GM23338 (cell line): ENCODE data around the gene CPT1C. TPM values are rescaled to one million over a fixed set of nuclear protein-coding genes. Genes with fewer than 3 reads are reported as not detected.
A peak's percentile ranks its signal among the peaks of the same experiment; 100 is the strongest.

ENCODE experiments used
- ATAC-seq: fragments of 200-7000 bp; cut with Tn5 transposase; 3 replicates; pipeline ENCODE4 v1.9.1; 2020
- DNase-seq: peaks from one replicate; pipeline ENCODE4 v3.0.0-alpha.2; 2015; ENCODE audit warnings: low spot score
- H2AFZ ChIP-seq: fragments of 200-600 bp; sonication (generic); 2 replicates; pipeline ENCODE4 v1.8.0; 2016; ENCODE audit warnings: antibody characterized with exemption, mild to moderate bottlenecking, moderate library complexity
- H3F3A ChIP-seq: fragments of 200-600 bp; sonication (generic); replicated peaks from 2 replicates; pipeline ENCODE4 v1.8.0; 2017; ENCODE audit warnings: antibody characterized with exemption, mixed run types, low read depth
- H3K27ac ChIP-seq: fragments of 200-600 bp; sonication (generic); 2 replicates; pipeline ENCODE4 v1.6.1; 2016; ENCODE audit warnings: low read depth
- H3K27me3 ChIP-seq: fragments of 200-600 bp; sonication (generic); 2 replicates; pipeline ENCODE4 v1.8.0; 2016; ENCODE audit warnings: mild to moderate bottlenecking, mixed run types, moderate library complexity; ENCODE audit not compliant: insufficient read depth
- H3K36me3 ChIP-seq: fragments of 200-600 bp; sonication (generic); 2 replicates; pipeline ENCODE4 v1.8.0; 2016; ENCODE audit warnings: mild to moderate bottlenecking; ENCODE audit not compliant: insufficient read depth
- H3K4me1 ChIP-seq: fragments of 200-600 bp; sonication (generic); 2 replicates; pipeline ENCODE4 v1.8.0; 2016; ENCODE audit warnings: mild to moderate bottlenecking, moderate library complexity; ENCODE audit not compliant: insufficient read depth
- H3K4me2 ChIP-seq: fragments of 200-600 bp; sonication (generic); 2 replicates; pipeline ENCODE4 v1.7.1; 2017; ENCODE audit warnings: mixed run types
- H3K4me3 ChIP-seq: fragments of 200-600 bp; sonication (generic); 2 replicates; pipeline ENCODE4 v1.6.1; 2016; ENCODE audit warnings: mixed run types
- H3K79me2 ChIP-seq: fragments of 200-600 bp; sonication (generic); replicated peaks from 2 replicates; pipeline ENCODE4 v1.8.0; 2017; ENCODE audit warnings: mild to moderate bottlenecking; ENCODE audit not compliant: insufficient read depth
- H3K9me2 ChIP-seq: fragments of 200-600 bp; sonication (generic); 2 replicates; pipeline ENCODE4 v1.8.0; 2017; ENCODE audit not compliant: insufficient read depth
- H4K20me1 ChIP-seq: fragments of 200-600 bp; sonication (generic); replicated peaks from 2 replicates; pipeline ENCODE4 v1.8.0; 2017; ENCODE audit warnings: mild to moderate bottlenecking; ENCODE audit not compliant: insufficient read depth
- H3K27ac Mint-ChIP-seq: 2 replicates; pipeline ENCODE4 v1.8.0; 2020; ENCODE audit warnings: inconsistent platforms, mild to moderate bottlenecking, moderate library complexity, mixed read lengths
- H3K27me3 Mint-ChIP-seq: 3 replicates; pipeline ENCODE4 v1.8.0; 2022; ENCODE audit warnings: low read depth, mild to moderate bottlenecking, moderate library complexity, mixed read lengths, inconsistent platforms; ENCODE audit not compliant: insufficient read depth, poor library complexity
- H3K36me3 Mint-ChIP-seq: 3 replicates; pipeline ENCODE4 v1.8.0; 2021; ENCODE audit warnings: low read depth, mild to moderate bottlenecking, inconsistent platforms, moderate library complexity, mixed read lengths
- H3K4me1 Mint-ChIP-seq: 3 replicates; pipeline ENCODE4 v1.8.0; 2020; ENCODE audit warnings: mild to moderate bottlenecking, inconsistent platforms, mixed read lengths
- H3K4me3 Mint-ChIP-seq: 3 replicates; pipeline ENCODE4 v1.8.0; 2021; ENCODE audit warnings: moderate library complexity, mild to moderate bottlenecking, inconsistent platforms, mixed read lengths
- H3K9me3 Mint-ChIP-seq: 3 replicates; pipeline ENCODE4 v1.8.0; 2020; ENCODE audit warnings: moderate library complexity, mild to moderate bottlenecking, inconsistent platforms, mixed read lengths
- CREB1 ChIP-seq: fragments of 250-450 bp; sonication (Bioruptor Pico); IDR thresholded peaks from 2 replicates; pipeline ENCODE4 v1.5.0; 2020; ENCODE audit warnings: low read depth, mild to moderate bottlenecking, moderate library complexity
- CTCF ChIP-seq, 2 experiments: fragments of 200-600 bp in 1 of 2; sonication (generic) in 1 of 2; conservative IDR thresholded peaks; 2 replicates each; pipeline versions ENCODE4 v1.5.1 to v1.6.1; 2016 to 2017; ENCODE audit warnings: antibody characterized with exemption in 2 of 2, low read depth in 2 of 2, mild to moderate bottlenecking in 2 of 2, moderate library complexity in 1 of 2
- EZH2phosphoT487 ChIP-seq: fragments of 200-600 bp; sonication (generic); IDR thresholded peaks from one replicate; pipeline ENCODE4 v1.8.1; 2018; ENCODE audit warnings: antibody characterized with exemption; ENCODE audit not compliant: unreplicated experiment
- JUNB ChIP-seq: IDR thresholded peaks from one replicate; pipeline ENCODE4 v1.6.1; 2016; ENCODE audit warnings: antibody characterized with exemption; ENCODE audit not compliant: unreplicated experiment
- NANOG ChIP-seq: IDR thresholded peaks from 2 replicates; pipeline ENCODE4 v1.6.1; 2016; ENCODE audit warnings: antibody characterized with exemption, borderline replicate concordance
- ZNF114 ChIP-seq: fragments of 250-450 bp; sonication (Bioruptor Pico); IDR thresholded peaks from 2 replicates; pipeline ENCODE4 v1.5.0; 2020; ENCODE audit warnings: mild to moderate bottlenecking, moderate library complexity
- ZNF331 ChIP-seq: fragments of 250-450 bp; sonication (Bioruptor Pico); IDR thresholded peaks from 2 replicates; pipeline ENCODE4 v1.5.0; 2020; ENCODE audit warnings: low read depth, mild to moderate bottlenecking, moderate library complexity
- polyA plus RNA-seq: library from polyadenylated mRNA; unstranded; fragments of >200 nt; fragmentation: Nextera tagmentation; extraction: Ambion mirVana; gene quantifications from 2 replicates; pipeline ENCODE4 v1.2.1, GENCODE V29; 2016
- total RNA-seq: library from RNA; depleted of rRNA; stranded (reverse); fragments of >200 nt; shearing (Covaris generic); gene quantifications from 2 replicates; pipeline ENCODE4 v1.2.3, GENCODE V29; 2014
- TF ChIP-seq, protein P1 (sequence below): IDR thresholded peaks from one replicate; pipeline ENCODE4 v1.6.1; 2018; ENCODE audit warnings: antibody characterized with exemption; ENCODE audit not compliant: unreplicated experiment
- TF ChIP-seq, protein P2 (sequence below): IDR thresholded peaks from 2 replicates; pipeline ENCODE4 v1.6.1; 2016; ENCODE audit warnings: antibody characterized with exemption

The CPT1C gene
- total and polyA plus RNA-seq, 2 experiments from 2014 or later, result 63.4 to 77.3 TPM

- no peak for TF ChIP-seq CTCF (conservative IDR thresholded peaks at IDR 0.05; ENCODE audit: low read depth in 2 of 2)
- TF ChIP-seq, protein P1, sequence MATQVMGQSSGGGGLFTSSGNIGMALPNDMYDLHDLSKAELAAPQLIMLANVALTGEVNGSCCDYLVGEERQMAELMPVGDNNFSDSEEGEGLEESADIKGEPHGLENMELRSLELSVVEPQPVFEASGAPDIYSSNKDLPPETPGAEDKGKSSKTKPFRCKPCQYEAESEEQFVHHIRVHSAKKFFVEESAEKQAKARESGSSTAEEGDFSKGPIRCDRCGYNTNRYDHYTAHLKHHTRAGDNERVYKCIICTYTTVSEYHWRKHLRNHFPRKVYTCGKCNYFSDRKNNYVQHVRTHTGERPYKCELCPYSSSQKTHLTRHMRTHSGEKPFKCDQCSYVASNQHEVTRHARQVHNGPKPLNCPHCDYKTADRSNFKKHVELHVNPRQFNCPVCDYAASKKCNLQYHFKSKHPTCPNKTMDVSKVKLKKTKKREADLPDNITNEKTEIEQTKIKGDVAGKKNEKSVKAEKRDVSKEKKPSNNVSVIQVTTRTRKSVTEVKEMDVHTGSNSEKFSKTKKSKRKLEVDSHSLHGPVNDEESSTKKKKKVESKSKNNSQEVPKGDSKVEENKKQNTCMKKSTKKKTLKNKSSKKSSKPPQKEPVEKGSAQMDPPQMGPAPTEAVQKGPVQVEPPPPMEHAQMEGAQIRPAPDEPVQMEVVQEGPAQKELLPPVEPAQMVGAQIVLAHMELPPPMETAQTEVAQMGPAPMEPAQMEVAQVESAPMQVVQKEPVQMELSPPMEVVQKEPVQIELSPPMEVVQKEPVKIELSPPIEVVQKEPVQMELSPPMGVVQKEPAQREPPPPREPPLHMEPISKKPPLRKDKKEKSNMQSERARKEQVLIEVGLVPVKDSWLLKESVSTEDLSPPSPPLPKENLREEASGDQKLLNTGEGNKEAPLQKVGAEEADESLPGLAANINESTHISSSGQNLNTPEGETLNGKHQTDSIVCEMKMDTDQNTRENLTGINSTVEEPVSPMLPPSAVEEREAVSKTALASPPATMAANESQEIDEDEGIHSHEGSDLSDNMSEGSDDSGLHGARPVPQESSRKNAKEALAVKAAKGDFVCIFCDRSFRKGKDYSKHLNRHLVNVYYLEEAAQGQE, result no peak
- no peak for TF ChIP-seq ZNF114 (CRISPR knock-in tag)
- TF ChIP-seq EZH2phosphoT487, result no peak
Measured at GRCh38 chr19:49646586-49646985, 44.3 kb upstream of the CPT1C start (continued).

DNA sequence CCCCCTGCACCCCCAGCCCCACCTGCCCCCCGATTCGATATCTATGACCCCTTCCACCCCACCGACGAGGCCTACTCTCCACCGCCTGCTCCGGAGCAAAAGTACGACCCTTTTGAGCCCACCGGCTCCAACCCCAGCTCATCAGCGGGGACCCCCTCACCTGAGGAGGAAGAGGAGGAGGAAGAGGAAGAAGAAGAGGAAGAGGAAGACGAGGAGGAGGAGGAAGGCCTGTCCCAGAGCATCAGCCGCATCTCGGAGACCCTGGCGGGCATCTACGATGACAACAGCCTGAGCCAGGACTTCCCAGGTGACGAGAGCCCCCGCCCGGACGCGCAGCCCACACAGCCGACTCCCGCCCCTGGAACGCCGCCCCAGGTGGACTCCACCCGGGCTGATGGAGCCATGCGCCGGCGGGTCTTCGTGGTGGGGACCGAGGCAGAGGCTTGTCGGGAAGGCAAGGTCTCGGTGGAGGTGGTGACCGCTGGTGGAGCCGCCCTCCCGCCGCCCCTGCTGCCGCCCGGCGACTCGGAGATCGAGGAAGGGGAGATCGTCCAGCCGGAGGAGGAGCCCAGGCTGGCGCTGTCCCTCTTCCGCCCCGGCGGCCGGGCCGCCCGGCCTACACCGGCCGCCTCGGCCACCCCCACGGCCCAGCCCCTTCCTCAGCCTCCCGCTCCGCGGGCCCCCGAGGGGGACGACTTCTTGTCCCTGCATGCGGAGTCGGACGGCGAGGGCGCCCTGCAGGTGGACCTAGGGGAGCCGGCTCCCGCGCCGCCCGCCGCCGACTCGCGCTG, 39.7 kb upstream of the CPT1C start:
- no peak for TF ChIP-seq ZNF331 (CRISPR knock-in tag)
- TF ChIP-seq EZH2phosphoT487, result no peak
- no peak for TF ChIP-seq CREB1 (CRISPR knock-in tag)
- no peak for TF ChIP-seq JUNB
- TF ChIP-seq, protein P2, sequence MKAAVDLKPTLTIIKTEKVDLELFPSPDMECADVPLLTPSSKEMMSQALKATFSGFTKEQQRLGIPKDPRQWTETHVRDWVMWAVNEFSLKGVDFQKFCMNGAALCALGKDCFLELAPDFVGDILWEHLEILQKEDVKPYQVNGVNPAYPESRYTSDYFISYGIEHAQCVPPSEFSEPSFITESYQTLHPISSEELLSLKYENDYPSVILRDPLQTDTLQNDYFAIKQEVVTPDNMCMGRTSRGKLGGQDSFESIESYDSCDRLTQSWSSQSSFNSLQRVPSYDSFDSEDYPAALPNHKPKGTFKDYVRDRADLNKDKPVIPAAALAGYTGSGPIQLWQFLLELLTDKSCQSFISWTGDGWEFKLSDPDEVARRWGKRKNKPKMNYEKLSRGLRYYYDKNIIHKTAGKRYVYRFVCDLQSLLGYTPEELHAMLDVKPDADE, result no peak
- no peak for TF ChIP-seq NANOG
- Histone ChIP-seq H3K4me3 (no peak overlapping the region), H4K20me1 (no peaks in the 10 kb centered on the region; the same call in none of the 2 replicates), H2AFZ (no peak overlapping the region), H3K36me3 (peaks cover 13% of the 10 kb centered on the region), H3K27me3 (no peaks in the 10 kb centered on the region), H3K4me2 (no peak overlapping the region), H3K4me1 (no peaks in the 10 kb centered on the region), H3F3A (peaks cover 3% of the 10 kb centered on the region; the same call in 1 of the 2 replicates), H3K9me2 (no peaks in the 10 kb centered on the region), H3K79me2 (no peaks in the 10 kb centered on the region), H3K27ac (no peak overlapping the region)
- Mint-ChIP-seq H3K27ac (no peak overlapping the region), H3K36me3 (peaks cover 55% of the 10 kb centered on the region), H3K4me1 (no peaks in the 10 kb centered on the region), H3K4me3 (no peak overlapping the region), H3K27me3 (peaks cover 7% of the 10 kb centered on the region), H3K9me3 (no peaks in the 10 kb centered on the region)
- DNase-seq (peak; percentile 34), ATAC-seq (peak; percentile 33)
